Stimulated activated CD4-positive, alpha-beta T cell treated with anti-CD3 and anti-CD28 coated beads, Interleukin-15, amount 100 ng/mL, for 48 hours (primary cell): ENCODE results near the gene HOXD4.

ENCODE experiments used
- DNase-seq, 2 donors: peaks; one replicate each; pipeline ENCODE4 v3.0.0-alpha.2; 2020; ENCODE audit warnings: low read depth in 2 of 2

HOXD4 gene

GRCh38 chr2:176151442-176152287 is at the start of gene HOXD4:
Gene HOXD4 (plus strand): TSS chr2:176151550. CDS start chr2:176151634, 84 bp downstream.
- DNase-seq = no peak

- no peak for DNase-seq
These were observed 49.5 kb upstream of the HOXD4 start for GRCh38 chr2:176101842-176102241.

- DNase-seq = no peak
These were observed 49.0 kb upstream of the HOXD4 start for GRCh38 chr2:176102309-176102866.

- no peak for DNase-seq
These were observed 48.2 kb upstream of the HOXD4 start for GRCh38 chr2:176103194-176103593.

GRCh38 chr2:176103742-176104315 is 47.5 kb upstream of the HOXD4 start:
- no peak for DNase-seq

GRCh38 chr2:176104316-176105077 is 46.9 kb upstream of the HOXD4 start:
- DNase-seq = no peak

- no peak for DNase-seq
These were observed 46.1 kb upstream of the HOXD4 start for GRCh38 chr2:176105078-176105729.

GRCh38 chr2:176105730-176106580 is 45.4 kb upstream of the HOXD4 start:
- no peak for DNase-seq

GRCh38 chr2:176106581-176107539 is 44.5 kb upstream of the HOXD4 start, which contains the start of gene HOXD11:
Gene HOXD11 (plus strand): TSS chr2:176107280. CDS start chr2:176107356, 76 bp downstream.
- DNase-seq = no peak

GRCh38 chr2:176107731-176108181 is 43.6 kb upstream of the HOXD4 start:
- DNase-seq = no peak

- DNase-seq = no peak
These were observed 42.0 kb upstream of the HOXD4 start for GRCh38 chr2:176109192-176109901.

- DNase-seq = no peak
These were observed 41.4 kb upstream of the HOXD4 start for GRCh38 chr2:176109946-176110345.

GRCh38 chr2:176110415-176111308 is 40.7 kb upstream of the HOXD4 start:
- DNase-seq = no peak

- no peak for DNase-seq
These were observed 40.1 kb upstream of the HOXD4 start for GRCh38 chr2:176111309-176111663.

GRCh38 chr2:176111846-176112374 is 39.4 kb upstream of the HOXD4 start:
- no peak for DNase-seq

GRCh38 chr2:176112375-176113302 is 38.7 kb upstream of the HOXD4 start:
- no peak for DNase-seq
